Vagina (tissue), 2 donors: ENCODE data around the gene METTL24.
"Not testable (repeated sequence)": the region's sequence is repeated elsewhere in the genome, so short reads cannot be mapped to it uniquely, and the experiment has no call there.

ENCODE experiments used
- CTCF ChIP-seq, 3 experiments: fragments of 450-650 bp in 2 of 3; fragments of 200-600 bp in 1 of 3; sonication (generic) in 1 of 3; IDR thresholded peaks; one replicate each; pipeline ENCODE4 v1.5.1; 2017 to 2019; ENCODE audit warnings: antibody characterized with exemption in 3 of 3, mild to moderate bottlenecking in 2 of 3, moderate library complexity in 2 of 3
- POLR2A ChIP-seq, 2 donors: fragments of 450-650 bp; IDR thresholded peaks; one replicate each; pipeline ENCODE4 v1.6.1; 2017; ENCODE audit warnings: antibody characterized with exemption in 2 of 2, mild to moderate bottlenecking in 2 of 2, moderate library complexity in 2 of 2
- POLR2AphosphoS5 ChIP-seq, 2 donors: sonication (generic); formaldehyde crosslinking; IDR thresholded peaks; one replicate each; pipeline ENCODE4 v1.9.0; 2017; ENCODE audit warnings: antibody characterized with exemption in 2 of 2, mild to moderate bottlenecking in 2 of 2, low read depth in 1 of 2; ENCODE audit not compliant: insufficient read depth in 1 of 2

GRCh38 chr6:110309432-110309831 is 48.7 kb downstream of the METTL24 start:
- not testable (repeated sequence) for TF ChIP-seq CTCF (IDR thresholded peaks at IDR 0.05); POLR2AphosphoS5 (IDR thresholded peaks at IDR 0.05; ENCODE audit: insufficient read depth in 1 of 2, low read depth in 1 of 2); POLR2A (IDR thresholded peaks at IDR 0.05)
